BJ (cell line): ENCODE data around the gene KIF26B. TPM values are rescaled to one million over a fixed set of nuclear protein-coding genes. Genes with fewer than 3 reads are reported as not detected.

Experiments used
- CTCF ChIA-PET: fragments of 350-600 bp; formaldehyde crosslinking; extraction: SDS; loops from one replicate; lab custom pipeline; 2021; ENCODE audit warnings: antibody characterized with exemption, inconsistent platforms; lab: Yijun Ruan, JAX
- POLR2A ChIA-PET: fragments of 300-600 bp; sonication (Branson Sonifier 250); formaldehyde crosslinking; extraction: SDS; loops from one replicate; lab custom pipeline; 2021; ENCODE audit warnings: antibody characterized with exemption; lab: Charles Lee
- DNase-seq: peaks from one replicate; pipeline ENCODE4 v3.0.0-alpha.2; 2011; ENCODE audit warnings: low read depth
- H3K27me3 ChIP-seq: 2 replicates; pipeline ENCODE4 v1.6.0; 2011; ENCODE audit warnings: low read length; ENCODE audit not compliant: control insufficient read depth, insufficient read depth
- H3K36me3 ChIP-seq: 2 replicates; pipeline ENCODE4 v1.5.1; 2011; ENCODE audit warnings: low read length; ENCODE audit not compliant: control insufficient read depth, insufficient read depth
- H3K4me3 ChIP-seq: 2 replicates; pipeline ENCODE4 v1.5.1; 2011; ENCODE audit warnings: low read depth, mild to moderate bottlenecking, control low read depth, low read length
- polyA plus RNA-seq: library from polyadenylated mRNA; depleted of rRNA; stranded (reverse); fragments of >200 nt; gene quantifications from 2 replicates; pipeline ENCODE4 v1.2.3, GENCODE V29; 2011
- TF ChIP-seq, protein P1 (sequence below): IDR thresholded peaks from 2 replicates; pipeline ENCODE4 v1.5.1; 2011; ENCODE audit warnings: low read depth, mild to moderate bottlenecking, control low read depth, inconsistent platforms, low read length, moderate library complexity; ENCODE audit not compliant: insufficient read depth

KIF26B gene
- polyA plus RNA-seq, 1 experiment, result 2.8 TPM

DNA sequence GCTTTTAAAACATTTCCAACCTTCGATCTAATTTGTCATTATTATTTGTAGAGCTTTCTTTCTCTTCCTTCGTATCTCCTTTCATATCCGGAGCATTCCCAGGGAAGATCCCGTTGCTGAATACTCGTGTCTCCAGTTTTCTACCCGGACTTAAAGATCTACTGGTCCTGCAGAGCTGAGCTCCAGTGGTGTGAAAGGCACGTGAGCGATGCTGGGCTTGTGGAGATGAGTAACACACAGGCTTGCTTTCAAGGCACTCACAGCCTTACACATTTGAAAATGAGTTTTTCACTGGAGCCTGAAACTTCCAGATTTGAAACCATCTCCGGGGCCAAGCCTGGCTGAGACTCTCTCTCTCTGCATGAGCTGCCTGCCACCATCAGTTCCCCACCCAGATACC, 428.3 kb downstream of the KIF26B start:
- TF ChIP-seq, protein P1, sequence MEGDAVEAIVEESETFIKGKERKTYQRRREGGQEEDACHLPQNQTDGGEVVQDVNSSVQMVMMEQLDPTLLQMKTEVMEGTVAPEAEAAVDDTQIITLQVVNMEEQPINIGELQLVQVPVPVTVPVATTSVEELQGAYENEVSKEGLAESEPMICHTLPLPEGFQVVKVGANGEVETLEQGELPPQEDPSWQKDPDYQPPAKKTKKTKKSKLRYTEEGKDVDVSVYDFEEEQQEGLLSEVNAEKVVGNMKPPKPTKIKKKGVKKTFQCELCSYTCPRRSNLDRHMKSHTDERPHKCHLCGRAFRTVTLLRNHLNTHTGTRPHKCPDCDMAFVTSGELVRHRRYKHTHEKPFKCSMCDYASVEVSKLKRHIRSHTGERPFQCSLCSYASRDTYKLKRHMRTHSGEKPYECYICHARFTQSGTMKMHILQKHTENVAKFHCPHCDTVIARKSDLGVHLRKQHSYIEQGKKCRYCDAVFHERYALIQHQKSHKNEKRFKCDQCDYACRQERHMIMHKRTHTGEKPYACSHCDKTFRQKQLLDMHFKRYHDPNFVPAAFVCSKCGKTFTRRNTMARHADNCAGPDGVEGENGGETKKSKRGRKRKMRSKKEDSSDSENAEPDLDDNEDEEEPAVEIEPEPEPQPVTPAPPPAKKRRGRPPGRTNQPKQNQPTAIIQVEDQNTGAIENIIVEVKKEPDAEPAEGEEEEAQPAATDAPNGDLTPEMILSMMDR, result no peak
- POLR2A ChIA-PET, result no interaction called here
- no peak for DNase-seq
- H3K4me3 ChIP-seq, result no peak overlapping the region
- CTCF ChIA-PET, result interaction anchor here (0.7 kb wide), 1 partner anchor 72 kb away, joined by 3 read pairs; no protein-coding TSS in a partner anchor
- H3K36me3 ChIP-seq, result no peaks in the 10 kb centered on the region
- no peaks in the 10 kb centered on the region for H3K27me3 ChIP-seq

DNA sequence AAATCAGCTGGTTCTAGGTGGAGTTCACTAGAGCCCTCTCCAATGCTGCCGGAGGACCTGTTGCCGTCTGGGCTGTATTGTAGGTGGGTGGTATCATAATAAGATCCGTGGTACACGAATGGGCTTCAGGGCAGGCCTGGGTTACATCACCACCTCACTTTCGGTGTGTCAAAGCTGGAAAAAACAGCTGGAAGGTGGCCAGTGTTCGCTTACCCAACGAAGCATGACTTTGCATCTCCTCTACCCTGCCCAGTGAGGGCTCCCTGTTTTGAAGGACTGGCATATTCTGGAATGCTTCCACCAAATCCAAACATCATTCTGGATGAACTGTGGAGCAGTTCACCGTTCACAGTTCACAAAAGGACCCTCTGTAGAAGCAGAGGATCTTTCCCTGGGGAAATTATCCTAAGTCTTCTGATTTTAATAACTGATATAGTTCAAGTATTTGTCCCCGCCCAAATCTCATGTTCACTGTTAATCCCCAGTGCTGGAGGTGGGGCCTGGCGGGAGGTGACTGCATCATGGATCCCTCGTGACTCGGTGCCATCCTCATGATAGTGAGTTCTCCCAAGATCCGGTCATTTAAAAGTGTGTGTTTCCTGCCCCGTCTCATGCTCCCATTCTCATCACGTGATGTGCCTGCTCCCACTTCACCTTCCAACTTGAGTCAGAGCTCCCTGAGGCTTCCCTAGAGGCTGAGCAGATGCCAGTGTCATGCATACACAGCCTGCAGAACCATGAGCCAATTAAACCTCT, 429.0 kb downstream of the KIF26B start:
- Histone ChIP-seq H3K27me3 (no peaks in the 10 kb centered on the region), H3K36me3 (no peaks in the 10 kb centered on the region), H3K4me3 (no peak overlapping the region)
- POLR2A ChIA-PET, result no interaction called here
- CTCF ChIA-PET, result interaction anchor here (0.5 to 0.7 kb wide), 2 partner anchors 39 to 73 kb away, joined by 3 read pairs; no protein-coding TSS in a partner anchor
- TF ChIP-seq, protein P1, result no peak
- no peak for DNase-seq

DNA sequence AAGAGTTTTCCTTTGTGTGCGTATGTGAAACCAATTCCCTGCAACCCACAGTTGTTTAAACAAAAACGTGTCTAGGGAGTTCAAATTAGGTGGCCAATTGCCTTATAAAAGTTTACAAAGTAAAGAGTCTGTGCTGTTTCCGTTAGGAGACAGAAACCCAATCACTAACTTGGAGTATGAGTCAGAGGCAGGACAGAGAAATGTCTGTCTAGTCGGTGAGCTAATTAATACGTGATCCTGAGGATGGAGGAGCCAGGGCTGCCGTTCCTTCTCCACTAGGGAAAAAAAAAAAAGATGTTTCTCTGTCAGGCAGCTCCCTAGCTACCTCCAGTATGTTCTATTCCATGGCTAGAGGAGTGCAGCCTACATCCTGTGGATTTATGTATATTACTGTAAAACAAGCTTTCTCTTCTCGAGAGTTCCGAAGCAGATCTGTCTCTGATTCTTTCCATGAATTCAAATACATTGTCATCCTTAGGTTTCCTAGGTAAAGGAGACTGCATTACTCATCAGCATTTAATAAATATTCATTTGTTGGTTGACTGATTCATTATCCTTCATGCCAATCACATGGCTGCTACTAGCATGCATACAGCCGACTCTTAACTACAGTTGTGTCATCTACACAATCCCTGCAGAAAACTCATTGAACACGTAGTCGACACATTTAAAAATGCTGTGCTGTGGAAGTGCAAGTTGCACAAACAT, 430.6 kb downstream of the KIF26B start:
- ChIA-PET CTCF (interaction anchor here (1.4 kb wide), 1 partner anchor 9 kb away, joined by 4 read pairs; no protein-coding TSS in a partner anchor), POLR2A (interaction anchor here (0.7 kb wide), 1 partner anchor 386 kb away, joined by 4 read pairs; no protein-coding TSS in a partner anchor)
- H3K36me3 ChIP-seq, result no peaks in the 10 kb centered on the region
- TF ChIP-seq, protein P1, result no peak
- peak; percentile 76 for DNase-seq
- H3K27me3 ChIP-seq, result no peaks in the 10 kb centered on the region
- no peak overlapping the region for H3K4me3 ChIP-seq

DNA sequence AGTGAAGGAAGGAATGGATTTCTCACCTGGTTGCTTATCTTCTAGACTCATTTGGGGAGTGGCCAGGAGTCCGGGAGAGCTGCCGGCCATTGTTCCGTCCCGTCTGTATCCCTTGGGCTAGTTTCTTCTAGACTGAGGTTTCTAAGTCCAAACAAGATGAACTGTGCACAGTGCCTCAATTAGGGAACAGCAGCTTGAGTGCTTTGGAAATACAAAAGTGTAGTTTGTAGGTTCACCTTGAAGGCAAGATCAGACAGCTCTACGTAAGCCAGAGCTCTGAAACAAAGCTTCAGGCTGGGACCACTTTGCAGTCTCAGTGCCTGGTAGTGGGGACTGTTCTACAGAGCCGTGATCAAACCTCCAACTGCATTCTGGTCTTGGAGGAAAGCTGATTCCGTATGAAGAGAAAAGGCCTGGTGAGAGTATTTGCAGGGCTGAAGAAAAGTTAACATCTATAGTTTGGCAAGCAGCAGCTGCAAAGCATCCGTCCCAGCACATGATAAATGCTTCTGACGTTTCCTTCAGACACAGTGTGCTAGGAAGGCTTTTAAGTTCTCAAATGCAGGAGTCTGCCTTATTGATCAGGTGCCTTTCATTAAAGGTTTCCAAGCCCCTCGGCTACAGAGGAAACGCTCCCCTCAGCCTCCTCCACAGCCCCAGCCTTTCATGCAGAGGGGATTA, 432.8 kb downstream of the KIF26B start:
- DNase-seq, result no peak
- Histone ChIP-seq H3K4me3 (no peak overlapping the region), H3K36me3 (no peaks in the 10 kb centered on the region), H3K27me3 (no peaks in the 10 kb centered on the region)
- ChIA-PET POLR2A (no interaction called here), CTCF (no interaction called here)
- TF ChIP-seq, protein P1, result no peak
